ENCODE data around the gene LRPPRC. TPM values are rescaled to one million over a fixed set of nuclear protein-coding genes. Genes with fewer than 3 reads are reported as not detected.

Gene LRPPRC
- total RNA-seq, 4 donors from 2014 or later: 35.7 to 65.0 (median 53.2) TPM

DNA sequence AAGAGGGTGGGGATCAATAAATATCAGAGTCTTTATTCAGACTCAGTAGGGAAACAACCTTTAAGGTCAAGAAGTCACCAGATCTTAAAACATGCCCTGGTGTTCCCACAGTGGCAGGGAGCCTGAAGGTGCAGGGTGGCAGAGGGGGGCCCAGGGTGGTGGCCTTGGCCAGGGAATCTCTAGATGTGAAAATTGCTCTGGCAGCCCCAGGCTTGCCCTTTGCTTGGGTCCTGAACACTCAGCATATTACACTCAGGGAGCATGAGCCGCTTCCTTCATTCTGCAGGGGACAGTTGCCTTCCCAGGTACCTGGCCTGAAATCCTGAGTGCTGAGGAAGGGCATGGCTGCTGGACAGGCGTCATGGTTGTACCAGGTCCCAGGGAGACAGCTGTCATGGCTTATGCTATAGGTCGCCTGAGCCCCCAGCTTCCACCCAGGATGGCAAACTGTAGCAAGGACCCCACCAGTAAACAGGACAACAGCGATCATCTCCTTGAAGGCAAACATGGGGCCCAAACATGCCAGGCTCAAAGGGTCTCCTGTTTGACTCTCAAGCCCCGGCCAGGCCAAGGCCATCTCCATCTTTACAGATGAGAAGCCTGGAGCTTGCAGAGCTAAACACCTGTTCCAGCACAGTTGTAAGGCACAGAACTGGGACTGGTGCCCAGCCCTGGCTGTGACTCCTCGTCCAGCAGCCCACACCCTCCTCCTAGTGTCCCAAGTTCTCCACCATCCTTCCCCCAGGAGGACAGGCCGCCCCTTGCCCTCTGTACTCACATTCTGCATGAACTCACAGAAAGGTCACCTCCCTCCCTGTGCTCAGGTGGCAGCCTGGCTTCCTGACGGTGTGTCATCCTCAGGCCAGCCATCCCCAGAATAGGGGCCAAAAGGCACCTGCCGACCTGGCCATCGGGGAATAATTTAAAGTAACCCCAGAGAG, 142.4 kb downstream of the LRPPRC start:
- no peak overlapping the region for H3K27ac ChIP-seq
- H3K4me1 ChIP-seq: no peaks in the 10 kb centered on the region
- no peak overlapping the region for H3K4me3 ChIP-seq
- H3K36me3 ChIP-seq: no peaks in the 10 kb centered on the region
- no peak for DNase-seq
- WGBS, 2 donors: 68% methylated on average over 6 of the region's 10 CpGs; no CpG with 5 or more reads in 1 of the 2 donors
- H3K27me3 ChIP-seq: peaks cover 0 to 76% (median 0%) of the 10 kb centered on the region in 4 donors
- no peaks in the 10 kb centered on the region for H3K9me3 ChIP-seq
- intact Hi-C loops (cut with DNase I): no loop called here
- TF ChIP-seq, protein P1, sequence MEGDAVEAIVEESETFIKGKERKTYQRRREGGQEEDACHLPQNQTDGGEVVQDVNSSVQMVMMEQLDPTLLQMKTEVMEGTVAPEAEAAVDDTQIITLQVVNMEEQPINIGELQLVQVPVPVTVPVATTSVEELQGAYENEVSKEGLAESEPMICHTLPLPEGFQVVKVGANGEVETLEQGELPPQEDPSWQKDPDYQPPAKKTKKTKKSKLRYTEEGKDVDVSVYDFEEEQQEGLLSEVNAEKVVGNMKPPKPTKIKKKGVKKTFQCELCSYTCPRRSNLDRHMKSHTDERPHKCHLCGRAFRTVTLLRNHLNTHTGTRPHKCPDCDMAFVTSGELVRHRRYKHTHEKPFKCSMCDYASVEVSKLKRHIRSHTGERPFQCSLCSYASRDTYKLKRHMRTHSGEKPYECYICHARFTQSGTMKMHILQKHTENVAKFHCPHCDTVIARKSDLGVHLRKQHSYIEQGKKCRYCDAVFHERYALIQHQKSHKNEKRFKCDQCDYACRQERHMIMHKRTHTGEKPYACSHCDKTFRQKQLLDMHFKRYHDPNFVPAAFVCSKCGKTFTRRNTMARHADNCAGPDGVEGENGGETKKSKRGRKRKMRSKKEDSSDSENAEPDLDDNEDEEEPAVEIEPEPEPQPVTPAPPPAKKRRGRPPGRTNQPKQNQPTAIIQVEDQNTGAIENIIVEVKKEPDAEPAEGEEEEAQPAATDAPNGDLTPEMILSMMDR (IDR thresholded peaks at IDR 0.05): no peak
- no peak for TF ChIP-seq POLR2A (IDR thresholded peaks at IDR 0.05)

DNA sequence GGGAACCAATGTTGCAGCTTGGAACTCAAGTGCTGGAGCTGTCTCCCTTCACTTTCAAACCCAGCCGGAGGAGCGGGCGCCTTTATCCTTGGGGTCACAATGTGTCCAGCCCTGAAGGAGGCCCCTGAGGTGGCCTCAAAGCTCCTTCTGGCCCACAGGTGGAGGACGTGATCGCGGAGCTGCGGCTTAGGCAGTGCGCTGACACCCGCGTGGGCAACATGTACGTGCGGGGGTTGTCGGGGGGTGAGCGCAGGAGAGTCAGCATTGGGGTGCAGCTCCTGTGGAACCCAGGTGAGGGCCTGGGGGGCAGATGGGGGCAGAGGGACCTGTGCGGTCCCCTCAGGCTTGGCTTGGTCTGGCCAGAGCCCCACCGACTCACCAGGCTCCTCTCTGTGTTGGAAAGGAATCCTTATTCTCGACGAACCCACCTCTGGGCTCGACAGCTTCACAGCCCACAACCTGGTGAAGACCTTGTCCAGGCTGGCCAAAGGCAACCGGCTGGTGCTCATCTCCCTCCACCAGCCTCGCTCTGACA, 143.5 kb downstream of the LRPPRC start:
- Histone ChIP-seq H3K36me3 (no peaks in the 10 kb centered on the region), H3K27me3 (peaks cover 0 to 71% (median 0%) of the 10 kb centered on the region in 4 donors), H3K27ac (no peak overlapping the region), H3K4me3 (no peak overlapping the region), H3K9me3 (no peaks in the 10 kb centered on the region), H3K4me1 (no peaks in the 10 kb centered on the region)
- TF ChIP-seq POLR2A (IDR thresholded peaks at IDR 0.05): no peak
- TF ChIP-seq, protein P1 (IDR thresholded peaks at IDR 0.05): no peak
- DNase-seq: no peak
- 79 to 96% methylated on average over 6 to 14 of the region's 21 CpGs for WGBS, 2 donors
- intact Hi-C loops (cut with DNase I): no loop called here

DNA sequence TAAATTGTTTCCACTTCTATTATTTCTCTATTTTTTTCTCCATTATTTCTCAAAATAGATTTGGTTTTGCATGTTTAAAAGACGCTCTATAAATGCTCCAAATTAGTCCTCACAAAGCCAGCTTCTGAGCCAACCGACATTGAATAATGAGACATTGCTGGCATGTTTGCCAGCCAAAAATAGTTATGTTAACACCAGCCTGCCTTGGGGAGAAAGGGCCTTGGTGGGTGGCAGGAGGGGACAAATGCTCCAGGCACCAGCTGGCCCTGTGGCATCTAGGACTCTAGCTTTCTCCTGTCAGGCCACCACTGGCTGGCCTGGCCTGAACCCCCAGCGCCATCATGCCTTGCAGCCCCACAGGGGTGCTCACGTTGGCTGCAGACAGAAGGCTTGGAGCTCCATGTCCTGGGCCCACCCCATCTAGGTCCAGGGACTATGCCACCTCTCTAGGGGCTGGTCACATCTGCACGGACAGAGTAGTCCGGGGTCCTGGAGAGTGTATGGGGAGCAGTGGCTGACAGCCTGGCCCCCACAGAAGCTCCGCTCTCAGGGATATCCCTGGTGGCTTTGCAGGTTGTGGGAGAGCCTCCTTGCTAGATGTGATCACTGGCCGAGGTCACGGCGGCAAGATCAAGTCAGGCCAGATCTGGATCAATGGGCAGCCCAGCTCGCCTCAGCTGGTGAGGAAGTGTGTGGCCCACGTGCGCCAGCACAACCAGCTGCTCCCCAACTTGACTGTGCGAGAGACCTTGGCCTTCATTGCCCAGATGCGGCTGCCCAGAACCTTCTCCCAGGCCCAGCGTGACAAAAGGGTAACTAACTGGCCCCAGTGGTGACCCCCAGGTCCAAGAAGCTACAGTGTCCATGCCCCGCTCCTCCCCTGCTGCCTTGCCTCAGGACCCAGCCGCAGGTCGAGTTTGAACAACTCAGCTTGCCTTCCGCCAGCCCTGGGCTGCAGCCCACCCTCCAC, 144.5 kb downstream of the LRPPRC start:
- TF ChIP-seq POLR2A (IDR thresholded peaks at IDR 0.05): no peak
- TF ChIP-seq, protein P1 (IDR thresholded peaks at IDR 0.05): no peak
- Histone ChIP-seq H3K4me3 (no peak overlapping the region), H3K9me3 (no peaks in the 10 kb centered on the region), H3K27me3 (peaks cover 0 to 63% (median 0%) of the 10 kb centered on the region in 4 donors), H3K4me1 (no peaks in the 10 kb centered on the region), H3K36me3 (no peaks in the 10 kb centered on the region), H3K27ac (no peak overlapping the region)
- intact Hi-C loops (cut with DNase I): no loop called here
- 56 to 69% methylated on average over 2 to 6 of the region's 20 CpGs for WGBS, 2 donors
- DNase-seq: no peak

DNA sequence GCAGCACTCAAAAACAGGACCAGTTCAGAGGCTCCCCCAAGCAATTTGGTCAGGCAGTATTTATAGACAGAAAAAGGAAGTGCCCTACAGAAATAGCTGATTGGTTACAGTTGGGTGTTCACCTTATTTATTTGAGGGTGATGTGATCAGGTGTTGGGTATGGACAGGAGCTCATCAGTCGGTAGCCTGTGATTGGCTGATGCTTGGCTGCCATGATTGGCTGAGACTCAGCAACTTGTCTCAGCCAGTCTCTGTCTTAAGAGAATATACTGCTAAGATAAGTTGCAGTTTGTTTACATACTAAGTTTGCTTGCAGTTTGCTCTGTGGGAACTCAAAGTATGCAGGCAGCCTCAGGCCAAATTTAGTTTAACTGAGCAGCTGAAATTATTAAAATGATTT, 147.6 kb downstream of the LRPPRC start:
- DNase-seq: no peak

More for the DNA sequence above, 147.6 kb downstream of the LRPPRC start:
- Histone ChIP-seq H3K27me3 (peaks cover 0 to 32% (median 0%) of the 10 kb centered on the region in 4 donors), H3K9me3 (no peaks in the 10 kb centered on the region), H3K4me1 (no peaks in the 10 kb centered on the region), H3K36me3 (no peaks in the 10 kb centered on the region), H3K4me3 (no peak overlapping the region), H3K27ac (no peak overlapping the region)
- intact Hi-C loops (cut with DNase I): no loop called here
- TF ChIP-seq, protein P1 (IDR thresholded peaks at IDR 0.05): no peak
- no peak for TF ChIP-seq POLR2A (IDR thresholded peaks at IDR 0.05)
- 15 to 50% methylated on average over 1 of the region's 1 CpG for WGBS, 2 donors
